Adrenal gland (tissue), 12 donors: ENCODE data around the gene HIP1. TPM values are rescaled to one million over a fixed set of nuclear protein-coding genes. Genes with fewer than 3 reads are reported as not detected.

Experiments used
- DNase-seq, 7 donors: peaks; one replicate each; pipeline ENCODE4 v3.0.0-alpha.2; 2019 to 2020
- H3K27ac ChIP-seq, 5 donors: fragments of 200-600 bp; sonication (generic) in 4 of 5; 1 replicate in 3 of 5; 2 replicates in 2 of 5; pipeline versions ENCODE4 v1.5.1 to v1.8.0; 2016 to 2020; ENCODE audit warnings: mild to moderate bottlenecking in 1 of 5
- H3K27me3 ChIP-seq: fragments of 200-600 bp; 2 replicates; pipeline ENCODE4 v1.8.0; 2021
- H3K36me3 ChIP-seq, 2 donors: fragments of 200-600 bp; replicated peaks in 1 of 2; 1 replicate in 1 of 2; 2 replicates in 1 of 2; pipeline versions ENCODE4 v1.5.1 to v1.8.0; 2018 to 2022
- H3K4me1 ChIP-seq, 2 donors: fragments of 200-600 bp; replicated peaks in 1 of 2; 1 replicate in 1 of 2; 2 replicates in 1 of 2; pipeline versions ENCODE4 v1.5.1 to v1.8.0; 2018 to 2021
- H3K4me3 ChIP-seq, 4 donors: fragments of 200-600 bp; sonication (generic) in 3 of 4; one replicate each; pipeline ENCODE4 v1.5.1; 2016 to 2018
- H3K9me3 ChIP-seq, 3 donors: fragments of 200-600 bp; sonication (generic) in 1 of 3; replicated peaks in 1 of 3; 1 replicate in 2 of 3; 2 replicates in 1 of 3; pipeline versions ENCODE4 v1.5.1 to v1.8.0; 2016 to 2021
- POLR2A ChIP-seq, 2 donors: fragments of 450-650 bp; IDR thresholded peaks; one replicate each; pipeline ENCODE4 v1.6.1; 2017; ENCODE audit warnings: antibody characterized with exemption in 2 of 2, mild to moderate bottlenecking in 2 of 2, moderate library complexity in 1 of 2
- WGBS, 4 donors: extraction: QIAGEN DNeasy Blood & Tissue Kit in 2 of 4; methylation state at CpG; one replicate each; pipeline versions ENCODE4 v1.1.5 to v1.1.7; 2013 to 2017; 5-methylcytosine and 5-hydroxymethylcytosine counted together
- intact Hi-C, 2 donors: fragments of 100-400 bp; cut with DNase I; formaldehyde crosslinking; loops; one replicate each; pipeline versions ENCODE4 v1.14.1 to v1.15.0; 2022 to 2023
- polyA plus RNA-seq, 3 donors: library from polyadenylated mRNA; stranded (reverse); fragments of 200-250 nt in 2 of 3; fragments of 350-450 nt in 1 of 3; fragmentation: Illumina TruSeq in 1 of 3; extraction: RNeasy Lipid Tissue Mini Kit (QIAGEN cat#74804) in 1 of 3; gene quantifications; one replicate each; pipeline ENCODE4 v1.2.3, GENCODE V29; 2013 to 2014
- total RNA-seq, 9 donors: library from RNA; depleted of rRNA in 4 of 9; stranded (reverse); fragments of >200 nt in 4 of 9; fragments of 120-200 nt in 1 of 9; fragmentation: NEBNext Ultra II Directional in 1 of 9; extraction: Animal tissue kit (Norgen Biotek cat#: 25700) in 1 of 9; gene quantifications; one replicate each; pipeline versions ENCODE4 v1.1.0 to v1.2.4, GENCODE V29; 2013 to 2023
- TF ChIP-seq, protein P1 (sequence below), 6 experiments: fragments of 450-650 bp in 4 of 6; fragments of 200-600 bp in 2 of 6; sonication (generic) in 1 of 6; IDR thresholded peaks; 1 replicate in 5 of 6; 2 replicates in 1 of 6; pipeline versions ENCODE4 v1.5.1 to v1.8.0; 2016 to 2021; ENCODE audit warnings: antibody characterized with exemption in 6 of 6, mild to moderate bottlenecking in 2 of 6, moderate library complexity in 1 of 6
- donor health status: healthy with polysubstance abuse.
- donor health status: Bipolar disorder and iron deficiency.
- donor health status: DM: yes; HTN: yes; CAD: no.
- donor health status: DM: no; HTN: no; CAD: no.
- donor health status: DM: no; HTN: no; CAD: no.
- donor health status: DM: yes; HTN: yes; CAD: no.

HIP1 gene
- total and polyA plus RNA-seq, 12 donors: 5.9 to 48.9 (median 32.8) TPM

DNA sequence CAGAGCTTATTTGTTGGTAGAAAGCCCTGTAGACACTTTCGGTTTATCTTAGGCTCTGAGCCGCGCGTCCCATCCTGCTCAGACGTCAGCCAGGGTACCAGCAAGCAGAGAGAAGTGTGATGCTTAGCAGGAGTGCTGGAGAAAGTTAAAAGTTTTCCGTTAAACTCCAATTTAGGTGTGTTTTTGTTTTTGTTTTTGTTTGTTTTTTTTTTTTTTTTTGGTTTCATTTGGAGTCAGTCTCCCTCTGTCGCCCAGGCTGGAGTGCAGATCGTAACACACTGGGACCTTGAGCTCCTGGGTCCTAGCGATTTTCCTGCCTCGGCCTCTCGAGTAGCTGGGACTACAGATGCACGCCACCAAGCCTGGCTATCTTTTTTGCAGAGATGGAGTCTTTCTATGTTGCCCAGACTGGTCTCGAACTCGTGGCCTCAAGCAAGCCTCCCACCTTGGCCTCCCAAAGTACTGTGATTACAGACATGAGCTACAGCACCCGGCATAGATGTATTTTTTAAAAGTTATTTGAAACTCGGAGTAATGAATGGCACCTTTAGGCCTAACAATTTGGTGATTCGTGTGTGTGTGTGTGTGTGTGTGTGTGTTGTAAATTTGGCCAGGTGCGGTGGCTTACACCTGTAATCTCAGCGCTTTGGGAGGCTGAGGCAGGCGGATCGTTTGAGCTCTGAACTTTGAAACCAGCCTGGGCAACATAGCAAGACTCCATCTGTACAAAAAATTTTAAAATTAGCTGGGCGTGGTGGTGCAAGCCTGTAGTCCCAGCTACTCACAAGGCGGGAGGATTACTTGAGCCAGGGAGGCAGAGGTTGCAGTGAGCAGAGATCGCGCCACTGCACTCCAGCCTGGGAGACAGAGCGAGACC is 1.3 kb upstream of the HIP1 start:
- WGBS, 4 donors: 52 to 60% (median 57%) methylated on average over 26 of the region's 26 CpGs
- Histone ChIP-seq H3K4me1 (peaks cover 0 to 10% of the 10 kb centered on the region in 2 donors), H3K27ac (peak overlapping the region; percentile 65 to 96 (median 75)), H3K27me3 (no peaks in the 10 kb centered on the region), H3K36me3 (no peaks in the 10 kb centered on the region), H3K4me3 (peak overlapping the region; percentile 60 to 95 (median 74)), H3K9me3 (no peaks in the 10 kb centered on the region)
- peak in 2 of 7 donors; percentile 28 to 76 for DNase-seq
- intact Hi-C loops: no loop called here
- TF ChIP-seq, protein P1, sequence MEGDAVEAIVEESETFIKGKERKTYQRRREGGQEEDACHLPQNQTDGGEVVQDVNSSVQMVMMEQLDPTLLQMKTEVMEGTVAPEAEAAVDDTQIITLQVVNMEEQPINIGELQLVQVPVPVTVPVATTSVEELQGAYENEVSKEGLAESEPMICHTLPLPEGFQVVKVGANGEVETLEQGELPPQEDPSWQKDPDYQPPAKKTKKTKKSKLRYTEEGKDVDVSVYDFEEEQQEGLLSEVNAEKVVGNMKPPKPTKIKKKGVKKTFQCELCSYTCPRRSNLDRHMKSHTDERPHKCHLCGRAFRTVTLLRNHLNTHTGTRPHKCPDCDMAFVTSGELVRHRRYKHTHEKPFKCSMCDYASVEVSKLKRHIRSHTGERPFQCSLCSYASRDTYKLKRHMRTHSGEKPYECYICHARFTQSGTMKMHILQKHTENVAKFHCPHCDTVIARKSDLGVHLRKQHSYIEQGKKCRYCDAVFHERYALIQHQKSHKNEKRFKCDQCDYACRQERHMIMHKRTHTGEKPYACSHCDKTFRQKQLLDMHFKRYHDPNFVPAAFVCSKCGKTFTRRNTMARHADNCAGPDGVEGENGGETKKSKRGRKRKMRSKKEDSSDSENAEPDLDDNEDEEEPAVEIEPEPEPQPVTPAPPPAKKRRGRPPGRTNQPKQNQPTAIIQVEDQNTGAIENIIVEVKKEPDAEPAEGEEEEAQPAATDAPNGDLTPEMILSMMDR (IDR thresholded peaks at IDR 0.05): no peak
- TF ChIP-seq POLR2A (IDR thresholded peaks at IDR 0.05): no peak

DNA sequence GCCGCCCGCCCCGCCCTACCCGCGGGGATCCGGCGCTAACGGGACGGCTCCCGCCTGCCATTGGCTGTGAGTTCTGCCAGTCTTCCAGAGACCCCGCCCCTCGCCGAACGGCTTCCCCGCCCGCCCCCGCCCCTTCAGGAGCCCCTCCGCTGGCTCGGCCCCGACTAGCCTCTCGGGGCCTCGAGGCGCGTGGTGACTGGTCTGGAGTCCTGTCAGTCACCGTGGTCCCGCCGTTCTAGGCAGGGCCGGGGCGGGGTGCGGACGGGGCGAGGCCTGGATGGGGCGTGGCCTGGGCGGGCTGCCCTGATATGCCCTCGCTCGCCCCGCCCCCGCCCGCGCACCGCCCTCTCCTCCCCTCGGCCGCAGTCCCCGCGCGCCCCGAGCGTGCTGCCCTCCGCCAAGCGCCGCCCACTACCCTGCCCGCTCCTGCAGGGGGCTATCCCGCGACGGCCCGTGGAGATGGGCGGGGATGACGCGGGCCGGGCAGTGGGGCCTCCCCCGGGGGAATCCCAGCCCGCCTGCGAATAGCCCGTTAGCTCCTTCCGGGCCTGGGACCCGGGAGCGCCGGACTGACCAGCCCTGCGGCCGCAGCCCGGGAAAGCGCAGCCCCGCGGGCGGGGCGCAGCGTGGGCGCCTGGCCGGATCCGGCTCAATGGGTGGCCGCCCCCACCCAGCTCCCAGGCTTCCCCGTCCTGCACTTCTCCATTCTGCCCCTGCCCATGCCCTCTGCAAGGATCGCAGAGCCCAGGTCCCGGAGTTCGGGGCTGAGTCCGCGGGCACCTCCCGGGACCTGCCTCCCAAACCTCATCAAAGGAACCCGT is 444 bp upstream of the HIP1 start:
- no peaks in the 10 kb centered on the region for H3K9me3 ChIP-seq
- TF ChIP-seq, protein P1 (IDR thresholded peaks at IDR 0.05): peak in 2 of 6 experiments; percentile 26 to 36
- TF ChIP-seq POLR2A (IDR thresholded peaks at IDR 0.05): peak in 1 of 2 donors; percentile 60
- H3K36me3 ChIP-seq: no peaks in the 10 kb centered on the region
- peak overlapping the region; percentile 65 to 96 (median 75) for H3K27ac ChIP-seq
- 0% methylated on average over 14 to 87 of the region's 89 CpGs for WGBS, 4 donors
- H3K27me3 ChIP-seq: no peaks in the 10 kb centered on the region
- peak overlapping the region; percentile 68 to 96 (median 92) for H3K4me3 ChIP-seq
- peaks cover 0 to 10% of the 10 kb centered on the region in 2 donors for H3K4me1 ChIP-seq
- intact Hi-C loops: no loop called here
- peak; percentile 99 to 100 (median 100) for DNase-seq

DNA sequence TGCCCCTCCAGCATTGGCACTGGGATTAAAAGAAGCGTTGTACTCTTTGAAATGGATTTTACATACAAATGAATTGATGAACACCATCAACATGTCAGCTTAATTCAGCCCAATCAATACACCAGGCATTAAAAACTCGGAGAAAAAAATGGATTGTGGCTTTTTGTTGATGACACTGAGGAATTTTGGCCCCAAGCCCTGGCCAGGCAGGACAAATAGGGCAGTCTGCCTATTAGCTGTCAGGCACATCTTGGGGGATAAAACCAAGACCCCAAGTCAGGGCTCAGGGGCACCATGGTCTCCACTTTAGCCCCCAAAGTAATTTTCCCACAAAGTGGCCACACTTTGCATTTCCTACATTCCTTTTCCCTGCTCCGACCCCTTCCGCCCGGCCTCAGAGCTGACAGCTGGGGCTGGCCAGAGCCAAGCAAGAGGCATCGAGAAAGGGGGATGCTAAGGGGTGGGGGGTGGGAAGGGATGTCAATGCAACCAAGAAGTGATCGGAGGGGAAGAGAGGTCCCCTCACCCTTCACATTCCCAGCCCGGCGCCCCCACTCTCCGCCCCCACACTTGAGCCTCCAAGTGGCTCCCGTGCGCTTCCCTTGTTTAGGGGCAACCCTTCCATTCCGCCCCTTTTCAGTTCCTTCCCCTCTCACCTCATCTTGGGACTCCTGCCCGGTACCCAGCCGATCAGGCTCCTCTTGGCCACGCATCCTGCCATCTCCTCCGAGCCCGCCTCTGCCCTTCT is 711 bp downstream of the HIP1 start:
- Histone ChIP-seq H3K27ac (peak overlapping the region in 3 of 5 donors; percentile 65 to 96 (median 66)), H3K36me3 (no peaks in the 10 kb centered on the region), H3K9me3 (no peaks in the 10 kb centered on the region), H3K4me1 (peaks cover 2 to 14% of the 10 kb centered on the region in 2 donors), H3K4me3 (peak overlapping the region; percentile 60 to 96 (median 92)), H3K27me3 (no peaks in the 10 kb centered on the region)
- peak in 3 of 7 donors; percentile 22 to 29 (median 23) for DNase-seq
- intact Hi-C loops: no loop called here
- 1 to 11% (median 11%) methylated on average over 13 to 18 of the region's 18 CpGs for WGBS, 4 donors
- TF ChIP-seq POLR2A (IDR thresholded peaks at IDR 0.05): no peak
- TF ChIP-seq, protein P1 (IDR thresholded peaks at IDR 0.05): no peak
